GM12892 (cell line): ENCODE results near the gene TNRC6B.

Experiments used
- DNase-seq: peaks from one replicate; pipeline ENCODE4 v3.0.0; 2011; ENCODE audit not compliant: insufficient read length
- FAIRE-seq: peaks from 2 replicates; lab custom pipeline; 2011; peaks lifted over from hg19 to GRCh38; lab: Jason Lieb, UNC
- POLR2A ChIP-seq: IDR thresholded peaks from 2 replicates; pipeline ENCODE4 v1.6.1; 2011; ENCODE audit warnings: low read depth, low read length, control low read depth
- POLR2AphosphoS5 ChIP-seq: IDR thresholded peaks from 2 replicates; pipeline ENCODE4 v1.6.1; 2011; ENCODE audit warnings: low read depth, low read length, control low read depth
- TAF1 ChIP-seq: IDR thresholded peaks from 2 replicates; pipeline ENCODE4 v1.6.1; 2011; ENCODE audit warnings: low read depth, mild to moderate bottlenecking, control low read depth, low read length, borderline replicate concordance

Gene TNRC6B

DNA sequence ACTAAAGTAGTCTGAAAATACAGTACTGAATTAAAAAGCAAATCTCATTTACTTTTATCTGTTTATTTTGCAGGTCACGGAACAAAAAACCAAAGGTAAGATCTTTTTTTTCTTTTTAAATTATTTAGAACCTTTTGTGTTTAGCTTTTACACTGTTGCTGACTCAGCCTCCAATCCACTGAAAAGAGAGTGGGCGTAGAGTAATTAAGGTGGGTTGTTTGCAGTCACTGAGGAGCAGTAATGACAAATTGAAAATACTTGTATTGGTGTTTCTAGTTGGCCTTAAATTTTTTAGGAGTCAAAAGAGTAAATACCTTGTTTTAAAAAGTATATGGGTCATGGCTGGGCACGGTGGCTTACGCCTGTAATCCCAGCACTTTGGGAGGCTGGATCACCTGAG is 73.4 kb downstream of the TNRC6B start:
- FAIRE-seq (peak; percentile 51), DNase-seq (no peak)
- TF ChIP-seq POLR2A (no peak), TAF1 (no peak), POLR2AphosphoS5 (no peak)

GRCh38 chr22:40252146-40252545 is 74.4 kb downstream of the TNRC6B start:
- FAIRE-seq (no peak), DNase-seq (no peak)
- TF ChIP-seq POLR2A: no peak
- TF ChIP-seq TAF1: no peak
- TF ChIP-seq POLR2AphosphoS5: no peak

DNA sequence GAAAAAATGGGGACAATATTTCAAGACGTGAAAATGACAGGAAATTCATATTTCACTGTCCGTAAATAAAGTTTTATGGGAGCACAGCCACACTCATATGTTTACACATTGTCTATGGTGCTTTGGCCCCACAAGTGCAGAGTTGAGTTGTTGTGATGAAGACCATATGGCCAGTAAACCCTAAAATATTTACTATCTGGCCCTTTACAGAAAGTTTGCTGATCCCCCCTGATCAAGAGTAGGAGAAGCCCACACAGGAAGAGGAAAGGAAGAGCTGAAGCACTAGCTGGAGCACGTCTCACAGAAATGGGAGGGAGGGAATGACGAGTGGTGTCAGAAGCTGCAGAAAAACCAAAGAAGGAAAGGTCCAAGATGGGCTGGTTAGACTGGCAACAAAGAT is 78.8 kb downstream of the TNRC6B start:
- DNase-seq: no peak
- no peak for FAIRE-seq
- TF ChIP-seq POLR2A (no peak), POLR2AphosphoS5 (no peak), TAF1 (no peak)

- TF ChIP-seq POLR2A (no peak), POLR2AphosphoS5 (no peak), TAF1 (no peak)
- DNase-seq: no peak
- FAIRE-seq: no peak
Measured at GRCh38 chr22:40258017-40258416, 80.3 kb downstream of the TNRC6B start.

GRCh38 chr22:40258501-40258915 is 80.8 kb downstream of the TNRC6B start:
- DNase-seq (no peak), FAIRE-seq (no peak)
- no peak for TF ChIP-seq POLR2AphosphoS5
- no peak for TF ChIP-seq TAF1
- no peak for TF ChIP-seq POLR2A

DNA sequence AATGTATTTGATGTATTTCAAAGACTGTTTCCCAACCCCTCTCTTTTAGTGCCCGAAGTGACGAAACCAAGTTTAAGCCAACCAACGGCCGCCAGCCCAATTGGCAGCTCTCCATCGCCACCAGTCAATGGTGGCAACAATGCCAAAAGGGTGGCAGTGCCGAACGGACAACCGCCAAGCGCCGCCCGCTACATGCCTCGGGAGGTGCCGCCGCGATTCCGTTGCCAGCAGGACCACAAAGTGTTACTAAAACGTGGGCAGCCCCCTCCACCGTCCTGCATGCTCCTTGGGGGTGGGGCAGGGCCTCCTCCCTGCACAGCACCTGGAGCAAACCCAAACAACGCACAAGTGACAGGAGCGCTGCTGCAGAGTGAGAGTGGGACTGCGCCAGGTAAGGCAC is 84.1 kb downstream of the TNRC6B start:
- FAIRE-seq (no peak), DNase-seq (no peak)
- TF ChIP-seq TAF1 (no peak), POLR2AphosphoS5 (no peak), POLR2A (no peak)

- TF ChIP-seq POLR2AphosphoS5: no peak
- no peak for TF ChIP-seq TAF1
- TF ChIP-seq POLR2A: no peak
Measured at GRCh38 chr22:40263191-40263590, 85.5 kb downstream of the TNRC6B start.

DNA sequence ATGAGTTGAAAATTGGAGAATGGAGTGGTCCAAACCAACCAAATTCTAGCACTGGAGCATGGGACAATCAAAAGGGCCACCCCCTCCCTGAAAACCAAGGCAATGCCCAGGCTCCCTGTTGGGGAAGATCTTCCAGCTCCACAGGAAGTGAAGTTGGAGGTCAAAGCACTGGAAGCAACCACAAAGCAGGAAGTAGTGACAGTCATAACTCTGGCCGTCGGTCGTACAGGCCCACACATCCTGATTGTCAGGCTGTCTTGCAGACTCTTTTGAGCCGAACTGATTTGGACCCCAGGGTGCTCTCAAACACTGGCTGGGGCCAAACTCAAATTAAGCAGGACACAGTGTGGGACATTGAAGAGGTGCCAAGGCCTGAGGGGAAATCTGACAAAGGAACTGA is 88.1 kb downstream of the TNRC6B start:
- no peak for DNase-seq
- TF ChIP-seq POLR2A: no peak
- no peak for FAIRE-seq

More at GRCh38 chr22:40263191-40263590, 85.5 kb downstream of the TNRC6B start:
- FAIRE-seq (no peak), DNase-seq (no peak)

DNA sequence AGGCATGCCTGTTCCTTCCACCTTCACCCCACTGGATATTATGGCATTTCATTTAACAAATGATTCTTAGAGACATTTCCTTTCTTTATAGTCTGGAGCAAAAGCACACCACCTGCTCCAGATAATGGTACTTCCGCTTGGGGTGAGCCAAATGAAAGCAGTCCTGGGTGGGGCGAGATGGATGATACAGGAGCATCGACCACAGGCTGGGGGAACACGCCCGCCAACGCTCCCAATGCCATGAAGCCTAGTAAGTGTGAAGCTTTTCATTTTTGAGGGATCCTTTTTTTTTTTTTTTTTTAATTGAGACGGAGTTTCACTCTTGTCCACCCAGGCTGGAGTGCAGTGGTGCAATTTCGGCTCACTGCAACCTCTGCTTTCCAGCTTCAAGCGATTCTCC is 92.3 kb downstream of the TNRC6B start:
- FAIRE-seq (no peak), DNase-seq (no peak)
- no peak for TF ChIP-seq TAF1
- TF ChIP-seq POLR2A: no peak
- no peak for TF ChIP-seq POLR2AphosphoS5

GRCh38 chr22:40270748-40271373 is 93.1 kb downstream of the TNRC6B start:
- DNase-seq (no peak), FAIRE-seq (no peak)
- TF ChIP-seq POLR2A (no peak), POLR2AphosphoS5 (no peak), TAF1 (no peak)

- TF ChIP-seq POLR2AphosphoS5: no peak
- FAIRE-seq: no peak
Measured at GRCh38 chr22:40271440-40271839, 93.7 kb downstream of the TNRC6B start.

GRCh38 chr22:40273319-40273718 is 95.6 kb downstream of the TNRC6B start:
- DNase-seq: no peak
- no peak for TF ChIP-seq TAF1
- TF ChIP-seq POLR2A: no peak
- no peak for FAIRE-seq

More at GRCh38 chr22:40271440-40271839, 93.7 kb downstream of the TNRC6B start:
- DNase-seq: no peak

- no peak for DNase-seq
- TF ChIP-seq POLR2A: no peak
- FAIRE-seq: no peak
Measured at GRCh38 chr22:40276996-40277823, 99.5 kb downstream of the TNRC6B start.
